Endothelial cell of umbilical vein (primary cell): Measurements from ENCODE around the gene CFAP100. TPM values are rescaled to one million over a fixed set of nuclear protein-coding genes. Genes with fewer than 3 reads are reported as not detected.

Experiments used
- BruUV-seq: library from RNA; stranded (reverse); fragments of 400-500 nt; replicated peaks from 2 replicates; lab custom pipeline; 2021; lab: Mats Ljungman, UMichigan
- CTCF ChIA-PET: fragments of 300-600, 350-600 bp; sonication (Branson Sonifier 250); formaldehyde crosslinking; loops from one replicate; lab custom pipeline; 2021; ENCODE audit warnings: antibody characterized with exemption, inconsistent platforms; lab: Charles Lee
- POLR2A ChIA-PET: fragments of 300-600, 350-600 bp; sonication (Branson Sonifier 250); formaldehyde crosslinking; loops from one replicate; lab custom pipeline; 2021; ENCODE audit warnings: antibody characterized with exemption, inconsistent platforms; lab: Charles Lee
- DNase-seq: peaks from one replicate; pipeline ENCODE4 v3.0.0-alpha.2; 2011; ENCODE audit warnings: low read depth, low spot score
- FAIRE-seq: peaks from 2 replicates; lab custom pipeline; 2011; peaks lifted over from hg19 to GRCh38; lab: Jason Lieb, UNC
- H2AFZ ChIP-seq: 2 replicates; pipeline ENCODE4 v1.6.0; 2012; ENCODE audit warnings: low read depth, low read length, control low read depth, inconsistent platforms
- H3K27ac ChIP-seq: 2 replicates; pipeline ENCODE4 v1.5.1; 2011; ENCODE audit warnings: low read depth, mild to moderate bottlenecking, control low read depth, low read length, moderate library complexity; ENCODE audit not compliant: insufficient read depth
- H3K27me3 ChIP-seq, 2 experiments: 2 replicates each; pipeline versions ENCODE4 v1.6.0 to v1.6.1; 2011; ENCODE audit warnings: low read length in 2 of 2, mixed read lengths in 1 of 2; ENCODE audit not compliant: control insufficient read depth in 2 of 2, insufficient read depth in 2 of 2
- H3K36me3 ChIP-seq, 2 experiments: 2 replicates in 1 of 2; 3 replicates in 1 of 2; pipeline ENCODE4 v1.5.1; 2011; ENCODE audit warnings: low read length in 2 of 2, mild to moderate bottlenecking in 1 of 2, moderate library complexity in 1 of 2; ENCODE audit not compliant: control insufficient read depth in 2 of 2, insufficient read depth in 2 of 2; ENCODE audit errors: extremely low read depth in 1 of 2
- H3K4me1 ChIP-seq: 3 replicates; pipeline ENCODE4 v1.5.1; 2011; ENCODE audit warnings: mild to moderate bottlenecking, low read length; ENCODE audit not compliant: control insufficient read depth, insufficient read depth; ENCODE audit errors: extremely low read depth
- H3K4me2 ChIP-seq: 2 replicates; pipeline ENCODE4 v1.6.1; 2011; ENCODE audit warnings: low read length, control low read depth, mixed read lengths; ENCODE audit not compliant: insufficient read depth
- H3K4me3 ChIP-seq, 3 experiments: fragments of 200-600 bp in 1 of 3; sonication (generic), shearing (Covaris generic) in 1 of 3; replicated peaks in 1 of 3; 2 replicates each; pipeline ENCODE4 v1.5.1; 2011 to 2016; ENCODE audit warnings: control low read depth in 3 of 3, low read length in 3 of 3, mild to moderate bottlenecking in 2 of 3, inconsistent platforms in 1 of 3, low read depth in 1 of 3, moderate library complexity in 1 of 3; ENCODE audit not compliant: insufficient read depth in 1 of 3
- H3K79me2 ChIP-seq: 2 replicates; pipeline ENCODE4 v1.6.0; 2012; ENCODE audit warnings: low read length, inconsistent platforms; ENCODE audit not compliant: control insufficient read depth, insufficient read depth
- H3K9ac ChIP-seq: replicated peaks from 2 replicates; pipeline ENCODE3; 2011; ENCODE audit warnings: low read length, control low read depth; ENCODE audit not compliant: insufficient read depth; ENCODE audit errors: extremely low read depth
- H3K9me1 ChIP-seq: replicated peaks from 3 replicates; pipeline ENCODE4 v1.6.0; 2011; ENCODE audit warnings: mild to moderate bottlenecking, low read length; ENCODE audit not compliant: control insufficient read depth, insufficient read depth; ENCODE audit errors: extremely low read depth
- H3K9me3 ChIP-seq: replicated peaks from 2 replicates; pipeline ENCODE4 v1.5.1; 2012; ENCODE audit warnings: low read length, inconsistent platforms; ENCODE audit not compliant: control insufficient read depth, insufficient read depth
- H4K20me1 ChIP-seq: replicated peaks from 2 replicates; pipeline ENCODE3; 2011; ENCODE audit warnings: mild to moderate bottlenecking, low read length; ENCODE audit not compliant: control insufficient read depth, insufficient read depth; ENCODE audit errors: extremely low read depth
- CTCF ChIP-seq, 2 donors: IDR thresholded peaks; 1 replicate in 1 of 2; 2 replicates in 1 of 2; pipeline ENCODE4 v1.5.1; 2011; ENCODE audit warnings: low read length in 2 of 2, mild to moderate bottlenecking in 2 of 2, moderate library complexity in 2 of 2, control low read depth in 1 of 2, inconsistent platforms in 1 of 2, low read depth in 1 of 2; ENCODE audit not compliant: insufficient read depth in 1 of 2; ENCODE audit errors: extremely low read depth in 1 of 2
- EZH2 ChIP-seq: IDR thresholded peaks from 2 replicates; pipeline ENCODE4 v1.6.1; 2012; ENCODE audit warnings: borderline replicate concordance, low read depth, mild to moderate bottlenecking, moderate library complexity, low read length, inconsistent platforms; ENCODE audit not compliant: severe bottlenecking
- GATA2 ChIP-seq: IDR thresholded peaks from 2 replicates; pipeline ENCODE4 v1.7.0; 2011; ENCODE audit warnings: low read depth, mild to moderate bottlenecking, moderate library complexity, mixed read lengths, low read length; ENCODE audit not compliant: insufficient read length, insufficient read depth
- dilution Hi-C: fragments of 300-500 bp; cut with MboI; formaldehyde crosslinking; loops from one replicate; pipeline ENCODE4 v1.15.0; 2019; ENCODE audit warnings: low sequenced_read_pairs; ENCODE audit not compliant: extremely low pct_ligation_motif_present
- intact Hi-C: fragments of 100-400 bp; cut with micrococcal nuclease; formaldehyde crosslinking; loops from one replicate; pipeline ENCODE4 v1.10.0; 2022
- polyA plus RNA-seq, 4 experiments: library from polyadenylated mRNA; depleted of rRNA in 3 of 4; stranded (reverse) in 3 of 4; unstranded in 1 of 4; fragments of >200 nt; gene quantifications; 2 replicates each; pipeline versions ENCODE4 v1.2.1 to v1.2.3, GENCODE V29; 2011 to 2012; ENCODE audit warnings: missing spikeins in 1 of 4
- total RNA-seq: library from RNA; stranded (reverse); gene quantifications from 2 replicates; pipeline ENCODE4 v1.2.3, GENCODE V29; 2021

CFAP100 gene
- total and polyA plus RNA-seq, 2 donors (not counting 3 experiments of a cell fraction or from before 2014, with no cell fraction given) = not detected

- no peak overlapping the region for H3K4me2 ChIP-seq
- H3K79me2 ChIP-seq = no peaks in the 10 kb centered on the region
- ChIA-PET POLR2A (no interaction called here), CTCF (no interaction called here)
- no peaks in the 10 kb centered on the region for H4K20me1 ChIP-seq
- H3K27ac ChIP-seq = no peak overlapping the region
- H3K36me3 ChIP-seq = peaks cover 0 to 4% of the 10 kb centered on the region in 2 experiments
- no peaks in the 10 kb centered on the region for H3K9me1 ChIP-seq
- dilution Hi-C loops = no loop called here
- no peak overlapping the region for H3K4me3 ChIP-seq
- no peaks in the 10 kb centered on the region for H3K27me3 ChIP-seq
- TF ChIP-seq EZH2 = no peak
- no peak for TF ChIP-seq GATA2
- no peak for TF ChIP-seq CTCF (IDR thresholded peaks at IDR 0.05; ENCODE audit: extremely low read depth in 1 of 2, insufficient read depth in 1 of 2, low read depth in 1 of 2, low read length in 2 of 2)
- FAIRE-seq (no peak), DNase-seq (no peak)
- intact Hi-C loops = no loop called here
- no peaks in the 10 kb centered on the region for H3K9me3 ChIP-seq
- H3K4me1 ChIP-seq = peaks cover 6% of the 10 kb centered on the region
- H2AFZ ChIP-seq = no peak overlapping the region
- no peak overlapping the region for H3K9ac ChIP-seq
- no TSS peak for BruUV-seq
These were observed 42.8 kb upstream of the CFAP100 start for GRCh38 chr3:126351771-126352475.
